Liver (tissue), 9 donors: Measurements from ENCODE around the gene STAG3. TPM values are rescaled to one million over a fixed set of nuclear protein-coding genes. Genes with fewer than 3 reads are reported as not detected.

Experiments used
- DNase-seq: peaks from one replicate; pipeline ENCODE4 v3.0.0-alpha.2; 2017; ENCODE audit warnings: low spot score
- H3K27ac ChIP-seq, 2 donors: one replicate each; pipeline ENCODE4 v1.7.0; 2013; ENCODE audit warnings: inconsistent platforms in 2 of 2, low read length in 2 of 2, control low read depth in 1 of 2, low read depth in 1 of 2, mild to moderate bottlenecking in 1 of 2
- H3K27me3 ChIP-seq, 4 donors: one replicate each; pipeline versions ENCODE4 v1.6.1 to v1.7.0; 2013; ENCODE audit warnings: low read length in 3 of 4, inconsistent platforms in 1 of 4, mild to moderate bottlenecking in 1 of 4, moderate library complexity in 1 of 4; ENCODE audit not compliant: control insufficient read depth in 4 of 4, insufficient read depth in 4 of 4
- H3K36me3 ChIP-seq, 4 donors: one replicate each; pipeline versions ENCODE4 v1.6.1 to v1.7.0; 2013; ENCODE audit warnings: low read length in 3 of 4, mild to moderate bottlenecking in 3 of 4, low read depth in 1 of 4, moderate library complexity in 1 of 4; ENCODE audit not compliant: control insufficient read depth in 4 of 4, insufficient read depth in 3 of 4
- H3K4me1 ChIP-seq, 4 donors: one replicate each; pipeline versions ENCODE4 v1.6.1 to v1.7.0; 2013; ENCODE audit warnings: low read length in 3 of 4, mild to moderate bottlenecking in 3 of 4, moderate library complexity in 1 of 4; ENCODE audit not compliant: control insufficient read depth in 4 of 4, insufficient read depth in 4 of 4
- H3K4me3 ChIP-seq, 3 donors: one replicate each; pipeline versions ENCODE4 v1.6.1 to v1.7.0; 2013; ENCODE audit warnings: low read length in 3 of 3, control low read depth in 1 of 3, low read depth in 1 of 3, mild to moderate bottlenecking in 1 of 3
- H3K9ac ChIP-seq, 2 donors: one replicate each; pipeline ENCODE4 v1.7.0; 2013; ENCODE audit warnings: low read length in 2 of 2, mild to moderate bottlenecking in 2 of 2, moderate library complexity in 2 of 2, control low read depth in 1 of 2, low read depth in 1 of 2
- H3K9me3 ChIP-seq, 4 donors: one replicate each; pipeline versions ENCODE4 v1.6.1 to v1.7.0; 2013; ENCODE audit warnings: low read length in 3 of 4; ENCODE audit not compliant: control insufficient read depth in 4 of 4
- ATF3 ChIP-seq: IDR thresholded peaks from 2 replicates; pipeline ENCODE4 v1.6.1; 2016; ENCODE audit warnings: antibody characterized with exemption
- EGR1 ChIP-seq, 2 donors: IDR thresholded peaks; 2 replicates each; pipeline ENCODE4 v1.6.1; 2016 to 2018; ENCODE audit warnings: antibody characterized with exemption in 2 of 2, low read depth in 2 of 2
- FOXA1 ChIP-seq: IDR thresholded peaks from 2 replicates; pipeline ENCODE4 v1.6.1; 2016; ENCODE audit warnings: antibody characterized with exemption
- FOXA2 ChIP-seq: IDR thresholded peaks from 2 replicates; pipeline ENCODE4 v1.6.1; 2016; ENCODE audit warnings: antibody characterized with exemption
- GABPA ChIP-seq, 2 donors: IDR thresholded peaks in 1 of 2; conservative IDR thresholded peaks in 1 of 2; 2 replicates each; pipeline ENCODE4 v1.6.1; 2016; ENCODE audit warnings: antibody characterized with exemption in 2 of 2, mild to moderate bottlenecking in 1 of 2, moderate library complexity in 1 of 2
- HNF4G ChIP-seq: IDR thresholded peaks from 2 replicates; pipeline ENCODE4 v1.6.1; 2016; ENCODE audit warnings: antibody characterized with exemption
- JUND ChIP-seq, 2 donors: IDR thresholded peaks; 2 replicates each; pipeline ENCODE4 v1.6.1; 2016; ENCODE audit warnings: antibody characterized with exemption in 2 of 2
- NR2F2 ChIP-seq: IDR thresholded peaks from 2 replicates; pipeline ENCODE4 v1.6.1; 2016; ENCODE audit warnings: antibody characterized with exemption
- RAD21 ChIP-seq, 2 donors: IDR thresholded peaks; 2 replicates each; pipeline ENCODE4 v1.6.1; 2016; ENCODE audit warnings: antibody characterized with exemption in 2 of 2, mild to moderate bottlenecking in 2 of 2
- RXRA ChIP-seq, 2 donors: IDR thresholded peaks; 2 replicates each; pipeline ENCODE4 v1.6.1; 2017 to 2018; ENCODE audit warnings: antibody characterized with exemption in 2 of 2, mild to moderate bottlenecking in 1 of 2
- SP1 ChIP-seq: IDR thresholded peaks from 2 replicates; pipeline ENCODE4 v1.6.1; 2018; ENCODE audit warnings: antibody characterized with exemption, mild to moderate bottlenecking
- YY1 ChIP-seq: IDR thresholded peaks from 2 replicates; pipeline ENCODE4 v1.6.1; 2016; ENCODE audit warnings: antibody characterized with exemption, mild to moderate bottlenecking
- WGBS: extraction: QIAGEN DNeasy Blood & Tissue Kit; methylation state at CpG from one replicate; pipeline ENCODE4 v1.1.7; 2013; 5-methylcytosine and 5-hydroxymethylcytosine counted together
- polyA plus RNA-seq, 2 donors: library from polyadenylated mRNA; stranded (reverse) in 1 of 2; unstranded in 1 of 2; fragments of 200-250 nt in 1 of 2; fragments of >200 nt in 1 of 2; fragmentation: Nextera tagmentation in 1 of 2; extraction: Ambion mirVana in 1 of 2; gene quantifications; one replicate each; pipeline versions ENCODE4 v1.2.1 to v1.2.3, GENCODE V29; 2013 to 2015
- total RNA-seq, 2 donors: library from RNA; depleted of rRNA; stranded (reverse); fragments of >200 nt; gene quantifications; one replicate each; pipeline ENCODE4 v1.2.3, GENCODE V29; 2014
- TF ChIP-seq, protein P1 (sequence below): IDR thresholded peaks from 2 replicates; pipeline ENCODE4 v1.6.1; 2016; ENCODE audit warnings: antibody characterized with exemption
- TF ChIP-seq, protein P2 (sequence below): IDR thresholded peaks from 2 replicates; pipeline ENCODE4 v1.6.1; 2016; ENCODE audit warnings: antibody characterized with exemption
- TF ChIP-seq, protein P3 (sequence below): IDR thresholded peaks from 2 replicates; pipeline ENCODE4 v1.6.1; 2016; ENCODE audit warnings: antibody characterized with exemption, mild to moderate bottlenecking
- TF ChIP-seq, protein P4 (sequence below): fragments of 150-350 bp; IDR thresholded peaks from 2 replicates; pipeline ENCODE4 v1.5.1; 2017; ENCODE audit warnings: improper control_type of control experiment, low read depth, low read length; ENCODE audit not compliant: missing input control
- donor health status: healthy.
- donor health status: healthy.
- donor health status: healthy.
- donor health status: healthy.
- donor health status: healthy.

Gene STAG3, protein sequence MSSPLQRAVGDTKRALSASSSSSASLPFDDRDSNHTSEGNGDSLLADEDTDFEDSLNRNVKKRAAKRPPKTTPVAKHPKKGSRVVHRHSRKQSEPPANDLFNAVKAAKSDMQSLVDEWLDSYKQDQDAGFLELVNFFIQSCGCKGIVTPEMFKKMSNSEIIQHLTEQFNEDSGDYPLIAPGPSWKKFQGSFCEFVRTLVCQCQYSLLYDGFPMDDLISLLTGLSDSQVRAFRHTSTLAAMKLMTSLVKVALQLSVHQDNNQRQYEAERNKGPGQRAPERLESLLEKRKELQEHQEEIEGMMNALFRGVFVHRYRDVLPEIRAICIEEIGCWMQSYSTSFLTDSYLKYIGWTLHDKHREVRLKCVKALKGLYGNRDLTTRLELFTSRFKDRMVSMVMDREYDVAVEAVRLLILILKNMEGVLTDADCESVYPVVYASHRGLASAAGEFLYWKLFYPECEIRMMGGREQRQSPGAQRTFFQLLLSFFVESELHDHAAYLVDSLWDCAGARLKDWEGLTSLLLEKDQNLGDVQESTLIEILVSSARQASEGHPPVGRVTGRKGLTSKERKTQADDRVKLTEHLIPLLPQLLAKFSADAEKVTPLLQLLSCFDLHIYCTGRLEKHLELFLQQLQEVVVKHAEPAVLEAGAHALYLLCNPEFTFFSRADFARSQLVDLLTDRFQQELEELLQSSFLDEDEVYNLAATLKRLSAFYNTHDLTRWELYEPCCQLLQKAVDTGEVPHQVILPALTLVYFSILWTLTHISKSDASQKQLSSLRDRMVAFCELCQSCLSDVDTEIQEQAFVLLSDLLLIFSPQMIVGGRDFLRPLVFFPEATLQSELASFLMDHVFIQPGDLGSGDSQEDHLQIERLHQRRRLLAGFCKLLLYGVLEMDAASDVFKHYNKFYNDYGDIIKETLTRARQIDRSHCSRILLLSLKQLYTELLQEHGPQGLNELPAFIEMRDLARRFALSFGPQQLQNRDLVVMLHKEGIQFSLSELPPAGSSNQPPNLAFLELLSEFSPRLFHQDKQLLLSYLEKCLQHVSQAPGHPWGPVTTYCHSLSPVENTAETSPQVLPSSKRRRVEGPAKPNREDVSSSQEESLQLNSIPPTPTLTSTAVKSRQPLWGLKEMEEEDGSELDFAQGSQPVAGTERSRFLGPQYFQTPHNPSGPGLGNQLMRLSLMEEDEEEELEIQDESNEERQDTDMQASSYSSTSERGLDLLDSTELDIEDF
- total RNA-seq: 1 to 10 TPM in 1 of 2 donors, under 1 TPM in 1; 0.28 to 1.1 TPM
- 1 to 10 TPM; 5.4 to 7.0 TPM for polyA plus RNA-seq

DNA sequence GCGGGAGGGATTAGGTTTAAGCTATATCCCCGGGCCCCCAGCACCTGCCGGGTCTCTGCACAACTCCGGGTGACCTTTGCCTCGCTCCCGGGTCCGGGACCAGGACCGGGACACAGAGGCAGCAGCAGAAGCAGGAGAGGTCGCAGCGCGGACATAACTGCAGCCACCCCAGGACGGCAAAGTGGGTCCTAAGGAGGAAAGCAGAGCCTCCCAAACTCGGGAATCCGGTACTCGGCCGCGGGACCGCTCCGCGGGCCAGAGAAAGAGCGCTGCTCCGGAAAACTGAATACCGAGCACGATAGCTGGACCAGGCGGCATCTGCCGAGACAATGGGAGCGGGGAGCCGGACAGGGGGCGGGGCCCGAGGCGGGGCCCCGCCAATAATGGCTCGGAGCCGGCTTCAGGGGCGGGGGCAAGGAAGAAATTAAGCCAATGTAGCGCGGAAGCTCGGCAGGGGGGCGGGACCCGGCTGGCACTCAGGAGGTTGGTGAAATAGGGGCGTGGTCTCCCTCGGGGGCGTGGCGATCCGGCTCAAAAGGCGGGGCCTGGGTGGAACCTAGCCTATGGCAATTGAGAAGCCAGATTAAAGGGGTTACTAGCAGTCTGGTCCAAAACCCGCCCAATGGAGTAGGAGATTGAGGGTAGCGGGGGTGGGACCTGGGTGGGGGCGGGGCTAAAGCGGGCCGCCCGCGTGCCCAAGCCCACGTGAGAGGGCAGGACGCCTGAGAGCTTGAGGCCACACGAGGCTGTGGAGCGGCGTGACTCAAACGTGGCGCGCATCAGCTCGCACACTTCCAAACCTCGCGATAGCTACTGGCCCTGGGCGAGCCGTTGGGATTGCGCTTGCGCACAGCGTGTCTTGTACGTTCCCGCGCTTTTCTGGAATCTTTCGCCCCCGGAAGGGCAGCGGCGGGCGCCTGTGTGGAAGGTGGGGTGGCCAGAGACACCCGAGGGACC, at the start of gene STAG3, which contains the start of gene GPC2:
Gene STAG3 (plus strand): TSS at position 874 of the 957 bp plus-strand sequence. CDS start 2,639 bp downstream, outside the sequence.
Gene GPC2 (minus strand): TSS at position 337 of the 957 bp plus-strand sequence. CDS start 182 bp downstream, at position 155.
- H3K4me1 ChIP-seq: peaks cover 0 to 10% (median 5%) of the 10 kb centered on the region in 4 donors
- H3K4me3 ChIP-seq: peak within 1 kb of the TSS in 1 of 3 donors; percentile 47
- no peak within 1 kb of the TSS for H3K9ac ChIP-seq
- H3K27me3 ChIP-seq: no peaks in the 10 kb centered on the region
- DNase-seq: peak; percentile 93
- H3K9me3 ChIP-seq: no peaks in the 10 kb centered on the region
- no peak within 1 kb of the TSS for H3K27ac ChIP-seq
- TF ChIP-seq SP1: peak; percentile 52
- TF ChIP-seq, protein P1, sequence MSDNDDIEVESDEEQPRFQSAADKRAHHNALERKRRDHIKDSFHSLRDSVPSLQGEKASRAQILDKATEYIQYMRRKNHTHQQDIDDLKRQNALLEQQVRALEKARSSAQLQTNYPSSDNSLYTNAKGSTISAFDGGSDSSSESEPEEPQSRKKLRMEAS: peak; percentile 24
- TF ChIP-seq, protein P2, sequence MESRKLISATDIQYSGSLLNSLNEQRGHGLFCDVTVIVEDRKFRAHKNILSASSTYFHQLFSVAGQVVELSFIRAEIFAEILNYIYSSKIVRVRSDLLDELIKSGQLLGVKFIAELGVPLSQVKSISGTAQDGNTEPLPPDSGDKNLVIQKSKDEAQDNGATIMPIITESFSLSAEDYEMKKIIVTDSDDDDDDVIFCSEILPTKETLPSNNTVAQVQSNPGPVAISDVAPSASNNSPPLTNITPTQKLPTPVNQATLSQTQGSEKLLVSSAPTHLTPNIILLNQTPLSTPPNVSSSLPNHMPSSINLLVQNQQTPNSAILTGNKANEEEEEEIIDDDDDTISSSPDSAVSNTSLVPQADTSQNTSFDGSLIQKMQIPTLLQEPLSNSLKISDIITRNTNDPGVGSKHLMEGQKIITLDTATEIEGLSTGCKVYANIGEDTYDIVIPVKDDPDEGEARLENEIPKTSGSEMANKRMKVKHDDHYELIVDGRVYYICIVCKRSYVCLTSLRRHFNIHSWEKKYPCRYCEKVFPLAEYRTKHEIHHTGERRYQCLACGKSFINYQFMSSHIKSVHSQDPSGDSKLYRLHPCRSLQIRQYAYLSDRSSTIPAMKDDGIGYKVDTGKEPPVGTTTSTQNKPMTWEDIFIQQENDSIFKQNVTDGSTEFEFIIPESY: peak; percentile 71
- TF ChIP-seq EGR1 (IDR thresholded peaks at IDR 0.05; ENCODE audit: low read depth in 2 of 2): no peak
- TF ChIP-seq YY1: peak; percentile 42
- WGBS: 8% methylated on average over 78 of the region's 78 CpGs
- no peaks in the 10 kb centered on the region for H3K36me3 ChIP-seq

- Histone ChIP-seq H3K4me1 (peaks cover 9 to 40% (median 19%) of the 10 kb centered on the region in 4 donors), H3K9me3 (no peaks in the 10 kb centered on the region), H3K4me3 (no peak overlapping the region), H3K27me3 (no peaks in the 10 kb centered on the region), H3K27ac (no peak overlapping the region), H3K9ac (no peak overlapping the region), H3K36me3 (no peaks in the 10 kb centered on the region)
- no peak for DNase-seq
- 71% methylated on average over 1 of the region's 1 CpG for whole genome bisulfite sequencing
- TF ChIP-seq FOXA1: no peak
- TF ChIP-seq, protein P3, sequence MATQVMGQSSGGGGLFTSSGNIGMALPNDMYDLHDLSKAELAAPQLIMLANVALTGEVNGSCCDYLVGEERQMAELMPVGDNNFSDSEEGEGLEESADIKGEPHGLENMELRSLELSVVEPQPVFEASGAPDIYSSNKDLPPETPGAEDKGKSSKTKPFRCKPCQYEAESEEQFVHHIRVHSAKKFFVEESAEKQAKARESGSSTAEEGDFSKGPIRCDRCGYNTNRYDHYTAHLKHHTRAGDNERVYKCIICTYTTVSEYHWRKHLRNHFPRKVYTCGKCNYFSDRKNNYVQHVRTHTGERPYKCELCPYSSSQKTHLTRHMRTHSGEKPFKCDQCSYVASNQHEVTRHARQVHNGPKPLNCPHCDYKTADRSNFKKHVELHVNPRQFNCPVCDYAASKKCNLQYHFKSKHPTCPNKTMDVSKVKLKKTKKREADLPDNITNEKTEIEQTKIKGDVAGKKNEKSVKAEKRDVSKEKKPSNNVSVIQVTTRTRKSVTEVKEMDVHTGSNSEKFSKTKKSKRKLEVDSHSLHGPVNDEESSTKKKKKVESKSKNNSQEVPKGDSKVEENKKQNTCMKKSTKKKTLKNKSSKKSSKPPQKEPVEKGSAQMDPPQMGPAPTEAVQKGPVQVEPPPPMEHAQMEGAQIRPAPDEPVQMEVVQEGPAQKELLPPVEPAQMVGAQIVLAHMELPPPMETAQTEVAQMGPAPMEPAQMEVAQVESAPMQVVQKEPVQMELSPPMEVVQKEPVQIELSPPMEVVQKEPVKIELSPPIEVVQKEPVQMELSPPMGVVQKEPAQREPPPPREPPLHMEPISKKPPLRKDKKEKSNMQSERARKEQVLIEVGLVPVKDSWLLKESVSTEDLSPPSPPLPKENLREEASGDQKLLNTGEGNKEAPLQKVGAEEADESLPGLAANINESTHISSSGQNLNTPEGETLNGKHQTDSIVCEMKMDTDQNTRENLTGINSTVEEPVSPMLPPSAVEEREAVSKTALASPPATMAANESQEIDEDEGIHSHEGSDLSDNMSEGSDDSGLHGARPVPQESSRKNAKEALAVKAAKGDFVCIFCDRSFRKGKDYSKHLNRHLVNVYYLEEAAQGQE: no peak
- TF ChIP-seq EGR1 (IDR thresholded peaks at IDR 0.05; ENCODE audit: low read depth in 2 of 2): no peak
- TF ChIP-seq, protein P4, sequence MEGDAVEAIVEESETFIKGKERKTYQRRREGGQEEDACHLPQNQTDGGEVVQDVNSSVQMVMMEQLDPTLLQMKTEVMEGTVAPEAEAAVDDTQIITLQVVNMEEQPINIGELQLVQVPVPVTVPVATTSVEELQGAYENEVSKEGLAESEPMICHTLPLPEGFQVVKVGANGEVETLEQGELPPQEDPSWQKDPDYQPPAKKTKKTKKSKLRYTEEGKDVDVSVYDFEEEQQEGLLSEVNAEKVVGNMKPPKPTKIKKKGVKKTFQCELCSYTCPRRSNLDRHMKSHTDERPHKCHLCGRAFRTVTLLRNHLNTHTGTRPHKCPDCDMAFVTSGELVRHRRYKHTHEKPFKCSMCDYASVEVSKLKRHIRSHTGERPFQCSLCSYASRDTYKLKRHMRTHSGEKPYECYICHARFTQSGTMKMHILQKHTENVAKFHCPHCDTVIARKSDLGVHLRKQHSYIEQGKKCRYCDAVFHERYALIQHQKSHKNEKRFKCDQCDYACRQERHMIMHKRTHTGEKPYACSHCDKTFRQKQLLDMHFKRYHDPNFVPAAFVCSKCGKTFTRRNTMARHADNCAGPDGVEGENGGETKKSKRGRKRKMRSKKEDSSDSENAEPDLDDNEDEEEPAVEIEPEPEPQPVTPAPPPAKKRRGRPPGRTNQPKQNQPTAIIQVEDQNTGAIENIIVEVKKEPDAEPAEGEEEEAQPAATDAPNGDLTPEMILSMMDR: no peak
- no peak for TF ChIP-seq GABPA (IDR thresholded peaks at IDR 0.05 in 1 of 2, conservative IDR thresholded peaks at IDR 0.05 in 1 of 2)
- TF ChIP-seq YY1: no peak
- TF ChIP-seq ATF3: no peak
- TF ChIP-seq FOXA2: no peak
- TF ChIP-seq NR2F2: no peak
- TF ChIP-seq HNF4G: no peak
- TF ChIP-seq RAD21 (IDR thresholded peaks at IDR 0.05): no peak
- no peak for TF ChIP-seq JUND (IDR thresholded peaks at IDR 0.05)
- TF ChIP-seq, protein P2: no peak
- no peak for TF ChIP-seq RXRA (IDR thresholded peaks at IDR 0.05)
Measured at GRCh38 chr7:100128637-100128963, 49.1 kb upstream of the STAG3 start.
